H1 (cell line): ENCODE measurements around the gene EVPLL. TPM values are rescaled to one million over a fixed set of nuclear protein-coding genes. Genes with fewer than 3 reads are reported as not detected.
A peak's percentile ranks its signal among the peaks of the same experiment; 100 is the strongest.

Experiments
- CTCF ChIA-PET: fragments of 300-600 bp; sonication (Branson Sonifier 250); formaldehyde crosslinking; loops from one replicate; lab custom pipeline; 2021; ENCODE audit not compliant: partially characterized antibody; lab: Charles Lee
- POLR2A ChIA-PET: fragments of 300-600 bp; sonication (Branson Sonifier 250); formaldehyde crosslinking; loops from one replicate; lab custom pipeline; 2021; ENCODE audit warnings: inconsistent platforms; ENCODE audit not compliant: partially characterized antibody; lab: Charles Lee
- DNase-seq, 2 experiments: peaks; one replicate each; pipeline versions ENCODE4 v3.0.0 to v3.0.0-alpha.2; 2010 to 2022; ENCODE audit warnings: low spot score in 2 of 2, low read depth in 1 of 2, mixed read lengths in 1 of 2
- FAIRE-seq: peaks from 2 replicates; lab custom pipeline; 2011; peaks lifted over from hg19 to GRCh38; lab: Jason Lieb, UNC
- H2AFZ ChIP-seq: 2 replicates; pipeline ENCODE4 v1.8.1; 2012; ENCODE audit warnings: low read length, inconsistent platforms
- H2AK5ac ChIP-seq: 2 replicates; pipeline ENCODE4 v1.6.1; 2013; ENCODE audit warnings: low read depth, low read length
- H2BK120ac ChIP-seq: replicated peaks from 2 replicates; pipeline ENCODE3; 2013; ENCODE audit warnings: low read depth, low read length, inconsistent platforms
- H2BK12ac ChIP-seq: 2 replicates; pipeline ENCODE4 v1.6.1; 2013; ENCODE audit warnings: low read depth, low read length
- H2BK15ac ChIP-seq: 2 replicates; pipeline ENCODE4 v1.6.1; 2013; ENCODE audit warnings: low read length
- H2BK20ac ChIP-seq: 2 replicates; pipeline ENCODE4 v1.6.1; 2013; ENCODE audit warnings: low read length
- H2BK5ac ChIP-seq: 2 replicates; pipeline ENCODE4 v1.6.1; 2013; ENCODE audit warnings: low read depth, low read length
- H3K14ac ChIP-seq: 2 replicates; pipeline ENCODE4 v1.6.1; 2013; ENCODE audit warnings: inconsistent platforms; ENCODE audit not compliant: insufficient read length
- H3K18ac ChIP-seq: 2 replicates; pipeline ENCODE4 v1.6.1; 2013; ENCODE audit warnings: low read length; ENCODE audit errors: extremely low read depth
- H3K23ac ChIP-seq: 2 replicates; pipeline ENCODE4 v1.6.1; 2013; ENCODE audit warnings: inconsistent platforms; ENCODE audit not compliant: insufficient read length
- H3K23me2 ChIP-seq: 2 replicates; pipeline ENCODE4 v1.6.1; 2013; ENCODE audit warnings: low read depth, low read length
- H3K27ac ChIP-seq: 2 replicates; pipeline ENCODE4 v1.6.1; 2011; ENCODE audit warnings: low read depth, low read length, inconsistent platforms
- H3K27me3 ChIP-seq, 4 experiments: replicated peaks in 1 of 4; 1 replicate in 1 of 4; 2 replicates in 3 of 4; pipeline versions ENCODE4 v1.6.1 to v1.8.1; 2011 to 2013; ENCODE audit warnings: low read length in 3 of 4, mild to moderate bottlenecking in 3 of 4, inconsistent platforms in 2 of 4, mixed read lengths in 2 of 4, moderate library complexity in 1 of 4; ENCODE audit not compliant: control insufficient read depth in 3 of 4, insufficient read depth in 3 of 4; ENCODE audit errors: extremely low read depth in 1 of 4
- H3K36me3 ChIP-seq, 4 experiments: 2 replicates each; pipeline versions ENCODE4 v1.6.1 to v1.8.1; 2011 to 2013; ENCODE audit warnings: mild to moderate bottlenecking in 4 of 4, low read length in 3 of 4, moderate library complexity in 2 of 4, control low read depth in 1 of 4, inconsistent platforms in 1 of 4; ENCODE audit not compliant: insufficient read depth in 4 of 4, control insufficient read depth in 2 of 4
- H3K4ac ChIP-seq: replicated peaks from 2 replicates; pipeline ENCODE3; 2013; ENCODE audit warnings: low read length, low read depth, mixed read lengths, inconsistent platforms; ENCODE audit not compliant: insufficient read length
- H3K4me1 ChIP-seq, 4 experiments: replicated peaks in 1 of 4; 1 replicate in 1 of 4; 2 replicates in 3 of 4; pipeline versions ENCODE4 v1.6.1 to v1.8.1; 2011 to 2013; ENCODE audit warnings: low read length in 3 of 4, inconsistent platforms in 2 of 4, mixed read lengths in 1 of 4; ENCODE audit not compliant: insufficient read depth in 4 of 4, control insufficient read depth in 3 of 4
- H3K4me2 ChIP-seq, 2 experiments: 2 replicates each; pipeline versions ENCODE4 v1.6.1 to v1.8.1; 2011 to 2013; ENCODE audit warnings: low read depth in 2 of 2, low read length in 2 of 2, control low read depth in 1 of 2, inconsistent platforms in 1 of 2, mild to moderate bottlenecking in 1 of 2; ENCODE audit not compliant: insufficient read depth in 1 of 2
- H3K4me3 ChIP-seq, 4 experiments: fragments of 200-600, 300-600 bp in 1 of 4; sonication (generic), shearing (Covaris generic), sonication (Bioruptor Twin) in 1 of 4; 2 replicates each; pipeline versions ENCODE4 v1.5.1 to v1.8.1; 2011 to 2016; ENCODE audit warnings: low read length in 4 of 4, low read depth in 3 of 4, control low read depth in 2 of 4, inconsistent platforms in 2 of 4, mild to moderate bottlenecking in 2 of 4, mixed read lengths in 1 of 4, moderate library complexity in 1 of 4; ENCODE audit not compliant: insufficient read depth in 2 of 4; ENCODE audit errors: extremely low read depth in 1 of 4
- H3K56ac ChIP-seq: replicated peaks from 2 replicates; pipeline ENCODE3; 2013; ENCODE audit warnings: low read depth, mild to moderate bottlenecking, mixed read lengths, low read length, inconsistent platforms; ENCODE audit not compliant: insufficient read length
- H3K79me1 ChIP-seq: 2 replicates; pipeline ENCODE4 v1.6.1; 2013; ENCODE audit warnings: low read depth, low read length, control low read depth
- H3K79me2 ChIP-seq, 2 experiments: 2 replicates each; pipeline versions ENCODE4 v1.6.1 to v1.8.1; 2012 to 2013; ENCODE audit warnings: low read length in 2 of 2, mild to moderate bottlenecking in 2 of 2, inconsistent platforms in 1 of 2; ENCODE audit not compliant: insufficient read depth in 2 of 2, control insufficient read depth in 1 of 2
- H3K9ac ChIP-seq, 4 experiments: replicated peaks in 1 of 4; 1 replicate in 1 of 4; 2 replicates in 3 of 4; pipeline versions ENCODE4 v1.6.1 to v1.8.1; 2011 to 2013; ENCODE audit warnings: low read depth in 3 of 4, low read length in 3 of 4, control low read depth in 2 of 4, mild to moderate bottlenecking in 2 of 4, moderate library complexity in 2 of 4, inconsistent platforms in 1 of 4; ENCODE audit errors: extremely low read depth in 1 of 4
- H3K9me3 ChIP-seq, 2 experiments: 2 replicates each; pipeline versions ENCODE4 v1.6.1 to v1.8.1; 2012 to 2013; ENCODE audit warnings: mild to moderate bottlenecking in 2 of 2, moderate library complexity in 2 of 2, control low read depth in 1 of 2, inconsistent platforms in 1 of 2, low read depth in 1 of 2, low read length in 1 of 2, mixed read lengths in 1 of 2; ENCODE audit not compliant: insufficient read depth in 2 of 2
- H4K20me1 ChIP-seq, 2 experiments: replicated peaks in 1 of 2; 2 replicates each; pipeline versions ENCODE3 to v1.8.1; 2011 to 2013; ENCODE audit warnings: inconsistent platforms in 2 of 2, low read length in 2 of 2, mild to moderate bottlenecking in 1 of 2; ENCODE audit not compliant: insufficient read depth in 2 of 2, control insufficient read depth in 1 of 2
- H4K5ac ChIP-seq: 2 replicates; pipeline ENCODE4 v1.6.1; 2013; ENCODE audit warnings: low read length, low read depth, mixed read lengths, inconsistent platforms; ENCODE audit not compliant: insufficient read length
- H4K8ac ChIP-seq: 2 replicates; pipeline ENCODE4 v1.8.0; 2013; ENCODE audit warnings: mild to moderate bottlenecking, moderate library complexity, low read length, inconsistent platforms; ENCODE audit not compliant: insufficient read depth; ENCODE audit errors: extremely low read depth
- H4K91ac ChIP-seq: replicated peaks from 2 replicates; pipeline ENCODE3; 2013; ENCODE audit warnings: low read length, mixed read lengths, inconsistent platforms; ENCODE audit not compliant: insufficient read length
- TCF12 ChIP-seq: IDR thresholded peaks from 2 replicates; pipeline ENCODE4 v1.6.1; 2011; ENCODE audit warnings: low read depth, mild to moderate bottlenecking, low read length
- TEAD4 ChIP-seq: IDR thresholded peaks from 2 replicates; pipeline ENCODE4 v1.6.1; 2012; ENCODE audit warnings: low read depth, low read length, inconsistent platforms, mixed read lengths
- WGBS, 2 experiments: shearing (Covaris generic) in 1 of 2; methylation state at CpG; one replicate each; pipeline versions ENCODE4 v1.1.6 to v1.1.7; 2013 to 2015; ENCODE audit warnings: low lambda C conversion rate in 2 of 2, mixed read lengths in 2 of 2, inconsistent platforms in 1 of 2, low coverage in 1 of 2, missing lambda C conversion rate in 1 of 2; ENCODE audit not compliant: insufficient replicate concordance in 2 of 2, insufficient coverage in 1 of 2, insufficient read length in 1 of 2; ENCODE audit errors: extremely low coverage in 1 of 2, missing lambda C conversion rate in 1 of 2; 5-methylcytosine and 5-hydroxymethylcytosine counted together
- polyA plus RNA-seq, 7 experiments: library from polyadenylated mRNA; depleted of rRNA in 3 of 7; stranded (reverse) in 5 of 7; unstranded in 2 of 7; fragments of >200 nt in 5 of 7; fragments of 200-250 nt in 2 of 7; gene quantifications; 1 replicate in 5 of 7; 2 replicates in 1 of 7; 4 replicates in 1 of 7; pipeline versions ENCODE4 v1.2.1 to v1.2.3, GENCODE V29; 2011 to 2013; ENCODE audit warnings: missing spikeins in 2 of 7, mixed read lengths in 2 of 7
- total RNA-seq: library from RNA; stranded (reverse); fragmentation: NEBNext Ultra II Directional; extraction: Animal tissue kit (Norgen Biotek cat#: 25700); gene quantifications from 2 replicates; pipeline ENCODE4 v1.2.1, GENCODE V29; 2021

Gene EVPLL
- total and polyA plus RNA-seq, 2 of the 8 experiments (the other 6 are each of a cell fraction or from before 2014, with no cell fraction given) = 0.06 TPM; not detected in 1

- no peak overlapping the region for H4K5ac ChIP-seq
- WGBS, 2 experiments = 75% methylated on average over 3 of the region's 3 CpGs; no CpG with 5 or more reads in 1 of the 2 experiments
- TF ChIP-seq TEAD4 (no peak), TCF12 (no peak)
- TF ChIP-seq, all 59 proteins: peak for 0
- no peak overlapping the region for H3K14ac ChIP-seq
- no peak overlapping the region for H3K9ac ChIP-seq
- H2BK5ac ChIP-seq = no peak overlapping the region
- peaks cover 0 to 8% (median 2%) of the 10 kb centered on the region in 4 experiments; a peak in 2 of 7 replicates for H3K4me1 ChIP-seq
- no peaks in the 10 kb centered on the region for H3K79me1 ChIP-seq
- H2BK120ac ChIP-seq = no peak overlapping the region
- no peak overlapping the region for H3K27ac ChIP-seq
- no peaks in the 10 kb centered on the region for H3K27me3 ChIP-seq
- H3K56ac ChIP-seq = no peak overlapping the region
- H3K9me3 ChIP-seq = no peaks in the 10 kb centered on the region
- 0 out of 2 replicates have a peak overlapping the region, but pooled peaks have one; percentile 2 for H2BK12ac ChIP-seq
- CTCF ChIA-PET = no interaction called here
- H4K20me1 ChIP-seq = no peaks in the 10 kb centered on the region
- no peak overlapping the region for H3K23ac ChIP-seq
- no peak overlapping the region for H4K91ac ChIP-seq
- H3K4me2 ChIP-seq = no peak overlapping the region
- FAIRE-seq (no peak), DNase-seq (no peak)
- no peak overlapping the region for H3K4ac ChIP-seq
- no peak overlapping the region for H3K18ac ChIP-seq
- H2AK5ac ChIP-seq = no peak overlapping the region; the same call in 1 of the 2 replicates
- POLR2A ChIA-PET = no interaction called here
- no peak overlapping the region for H2BK15ac ChIP-seq
- H3K36me3 ChIP-seq = no peaks in the 10 kb centered on the region
- H2AFZ ChIP-seq = no peak overlapping the region
- no peaks in the 10 kb centered on the region for H3K79me2 ChIP-seq
- H3K4me3 ChIP-seq = no peak overlapping the region
- no peaks in the 10 kb centered on the region for H3K23me2 ChIP-seq
- H4K8ac ChIP-seq = no peak overlapping the region
- no peak overlapping the region for H2BK20ac ChIP-seq
These were observed 4.3 kb downstream of the EVPLL start for GRCh38 chr17:18381953-18382245.
